HG02938 (cell line): ENCODE data around the gene KAZN.

Experiments
- ATAC-seq: cut with Tn5 transposase; IDR thresholded peaks from one replicate; pipeline ENCODE4 v1.9.1; 2021; ENCODE audit warnings: mild to moderate bottlenecking, moderate library complexity; ENCODE audit not compliant: unreplicated experiment

KAZN gene

GRCh38 chr1:14812189-14812588 is 213.7 kb downstream of the KAZN start:
- no peak for ATAC-seq

- ATAC-seq, result no peak
These were observed 216.8 kb downstream of the KAZN start for GRCh38 chr1:14815175-14815877.

DNA sequence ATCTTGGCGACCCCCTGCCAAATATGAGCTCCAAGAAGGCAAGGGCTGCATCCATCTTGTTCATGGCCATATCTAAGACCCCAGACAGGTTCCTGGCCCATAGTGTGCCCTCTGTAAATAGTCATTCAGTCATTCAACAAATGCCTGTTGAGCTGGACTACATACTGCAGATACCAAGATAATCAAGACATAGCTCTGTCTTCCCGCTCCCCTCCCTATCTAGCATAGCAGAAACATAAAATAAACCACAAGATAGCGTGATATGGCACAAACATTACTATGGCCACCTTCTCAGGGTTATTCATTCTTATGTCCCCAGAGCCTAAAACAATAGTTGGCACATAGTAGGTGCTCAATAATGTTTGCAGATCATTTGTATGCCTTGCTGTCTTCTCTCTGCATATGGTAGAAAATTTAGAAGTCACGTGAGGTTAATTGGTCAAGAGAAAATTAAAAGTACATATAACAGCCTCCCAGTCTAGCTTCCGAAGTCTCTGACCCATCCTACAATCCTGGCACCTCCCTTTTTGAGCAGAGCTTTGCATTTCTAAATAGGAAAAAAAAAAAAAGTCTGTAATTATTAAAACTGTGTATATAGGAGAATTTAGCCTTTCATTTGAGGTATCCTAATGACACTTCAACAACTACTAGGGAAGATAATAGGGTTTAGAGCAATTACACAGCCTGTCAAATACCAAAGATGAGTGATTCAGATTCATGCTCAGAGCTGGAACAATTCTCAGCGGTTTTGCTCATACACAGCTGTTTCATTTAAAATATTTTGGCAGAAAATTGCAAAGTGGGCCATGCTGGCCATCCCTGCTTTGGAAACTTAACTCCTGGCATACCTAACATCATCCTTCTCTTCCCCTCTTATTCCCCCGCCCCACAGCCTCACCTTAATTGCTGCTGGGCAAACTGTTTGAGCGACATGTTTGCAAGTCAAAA is 219.0 kb downstream of the KAZN start:
- ATAC-seq, result no peak

GRCh38 chr1:14820295-14821085 is 222.0 kb downstream of the KAZN start:
- ATAC-seq, result no peak

- ATAC-seq, result no peak
These were observed 224.0 kb downstream of the KAZN start for GRCh38 chr1:14822493-14822892.

- no peak for ATAC-seq
These were observed 224.5 kb downstream of the KAZN start for GRCh38 chr1:14822996-14823395.

GRCh38 chr1:14824314-14824915 is 225.9 kb downstream of the KAZN start:
- ATAC-seq, result no peak

DNA sequence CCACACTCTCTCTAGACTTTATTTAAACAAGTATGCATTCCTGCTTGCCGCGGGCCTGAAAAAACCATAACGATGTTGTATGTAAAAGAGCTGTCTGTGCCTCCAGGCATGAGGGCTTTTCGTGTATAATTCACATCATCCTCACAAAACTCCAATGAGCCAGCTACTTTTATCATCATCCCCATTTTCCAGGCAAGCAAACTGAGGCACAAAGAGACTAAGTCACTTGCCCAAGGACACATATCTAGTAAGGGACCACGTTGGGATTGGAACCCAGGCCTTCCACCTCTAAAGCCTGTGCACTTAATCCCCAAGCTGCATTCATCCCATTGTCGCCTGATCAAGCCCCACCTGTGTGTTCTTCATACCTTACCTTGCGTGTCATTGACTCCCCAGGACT is 226.9 kb downstream of the KAZN start:
- no peak for ATAC-seq

GRCh38 chr1:14826172-14826636 is 227.7 kb downstream of the KAZN start:
- ATAC-seq, result no peak

- no peak for ATAC-seq
These were observed 228.3 kb downstream of the KAZN start for GRCh38 chr1:14826731-14827326.

GRCh38 chr1:14827870-14828269 is 229.4 kb downstream of the KAZN start:
- no peak for ATAC-seq

GRCh38 chr1:14828665-14829064 is 230.2 kb downstream of the KAZN start:
- no peak for ATAC-seq

DNA sequence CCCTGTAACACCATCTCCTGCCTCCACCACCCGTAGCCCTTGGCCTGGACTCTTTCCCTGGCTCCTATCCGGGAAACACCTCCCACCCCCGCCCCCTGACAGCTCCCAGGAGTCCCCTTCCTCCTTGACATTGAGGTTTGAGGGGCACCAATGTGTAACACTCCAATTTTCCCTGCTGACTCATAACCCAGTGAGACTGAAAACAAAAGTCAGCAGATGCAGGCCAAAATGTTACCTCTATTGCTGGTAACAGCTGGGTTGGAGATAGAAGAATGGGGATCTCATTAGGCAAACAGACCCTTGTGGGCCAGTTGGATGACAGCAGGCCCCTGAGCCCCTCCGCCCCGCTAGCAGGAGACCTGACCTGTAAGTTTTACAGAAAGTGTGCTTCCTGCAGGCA is 237.2 kb downstream of the KAZN start:
- no peak for ATAC-seq

DNA sequence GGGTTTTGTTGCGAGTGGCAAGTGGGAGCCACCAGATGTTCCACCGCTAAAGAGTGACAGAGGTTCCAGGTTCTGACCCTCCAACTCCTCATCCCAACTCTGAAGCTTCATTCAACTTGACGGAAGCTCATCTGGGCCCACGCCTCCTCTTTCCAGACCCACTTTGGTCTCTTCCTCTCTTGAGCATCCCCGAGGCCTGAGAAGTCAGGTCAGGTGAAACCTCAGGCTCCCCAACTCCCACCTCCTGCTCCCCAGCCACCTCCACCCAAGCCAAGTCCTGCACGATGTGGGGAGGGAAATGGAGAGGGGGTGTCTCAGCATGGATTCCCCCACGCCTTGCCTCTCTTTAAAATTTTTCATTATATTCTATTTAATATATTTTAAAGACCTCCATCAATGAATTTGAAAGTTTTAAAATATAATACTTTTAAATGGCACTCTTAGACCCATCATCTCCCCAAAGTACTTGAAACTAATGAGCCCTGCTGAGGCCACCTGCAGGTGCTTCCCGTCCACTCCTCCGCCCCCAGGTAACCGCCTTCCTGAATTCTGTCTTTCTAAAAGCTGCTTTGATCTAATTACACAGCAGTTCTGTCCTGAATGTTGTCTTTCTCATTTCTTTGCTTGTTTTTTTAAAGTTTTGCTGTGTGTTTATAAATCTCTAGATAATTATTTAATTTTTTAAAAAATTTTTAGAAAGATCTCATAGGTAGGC is 238.1 kb downstream of the KAZN start:
- no peak for ATAC-seq

DNA sequence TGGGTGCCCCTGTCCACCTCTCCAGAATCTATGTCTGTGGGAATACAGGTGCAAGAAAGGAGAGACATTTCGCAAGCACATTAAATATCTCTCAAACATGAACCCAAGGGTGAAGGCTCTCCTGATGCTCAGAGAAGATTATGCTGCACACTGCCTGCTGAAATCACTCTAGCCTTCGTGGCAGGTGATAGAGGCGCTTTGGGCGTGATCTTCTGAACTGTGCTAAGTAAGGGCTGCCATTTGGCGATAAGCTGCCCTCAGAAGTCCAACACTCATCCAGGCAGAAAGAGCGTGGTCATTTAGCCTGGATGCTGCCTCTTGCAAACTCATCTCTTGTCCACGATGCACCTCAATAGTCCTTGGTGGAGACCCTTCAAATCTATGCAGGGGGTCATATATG is 241.9 kb downstream of the KAZN start:
- ATAC-seq, result no peak

- no peak for ATAC-seq
These were observed 243.0 kb downstream of the KAZN start for GRCh38 chr1:14841456-14841855.

GRCh38 chr1:14841951-14842350 is 243.5 kb downstream of the KAZN start:
- no peak for ATAC-seq

DNA sequence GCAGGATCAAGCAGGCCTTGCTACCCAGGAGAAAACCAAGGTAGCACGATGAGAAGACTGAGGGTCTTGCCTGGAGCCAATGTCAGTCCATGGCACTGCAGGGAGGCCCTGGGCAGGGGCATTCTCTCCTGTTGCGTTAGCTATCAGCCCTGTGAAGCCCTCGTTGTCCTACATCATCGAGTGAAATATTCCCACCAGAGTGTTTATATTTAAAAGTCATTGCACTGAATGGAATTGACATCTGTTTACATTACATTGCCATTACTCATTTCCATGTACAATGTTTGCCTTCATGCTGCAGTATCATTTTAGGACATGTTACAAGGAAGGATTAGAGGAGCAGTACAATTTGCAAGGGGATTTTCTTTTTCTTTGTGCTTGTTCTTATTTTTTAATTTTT is 243.9 kb downstream of the KAZN start:
- no peak for ATAC-seq

GRCh38 chr1:14842891-14843290 is 244.4 kb downstream of the KAZN start:
- no peak for ATAC-seq

- ATAC-seq, result no peak
These were observed 245.0 kb downstream of the KAZN start for GRCh38 chr1:14843525-14843924.
